ENCODE results near the gene SCFD2. TPM values are rescaled to one million over a fixed set of nuclear protein-coding genes. Genes with fewer than 3 reads are reported as not detected.

Gene SCFD2
- polyA plus RNA-seq, 1 donor from 2014 or later: 5.0 TPM

DNA sequence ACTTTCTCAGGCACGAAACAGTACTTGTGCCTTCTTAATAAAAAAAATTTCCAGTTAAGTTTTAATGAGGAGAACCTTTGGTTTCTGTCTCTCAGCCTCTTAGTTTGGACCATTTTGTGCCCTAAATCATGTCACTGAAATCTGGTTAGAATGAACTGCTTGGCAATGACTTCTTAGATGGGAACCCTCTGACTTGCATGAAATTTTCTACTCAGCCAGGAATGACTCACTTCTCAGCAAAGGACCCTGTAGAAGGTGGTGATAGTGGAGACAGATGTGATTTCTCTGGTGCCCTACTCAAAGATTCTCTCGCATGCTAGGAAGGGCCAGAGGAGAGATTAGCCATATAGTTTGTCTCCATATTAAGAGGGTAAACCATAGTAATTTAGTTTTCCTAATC, 453.3 kb downstream of the SCFD2 start:
- Histone ChIP-seq H3K9me3 (ENCODE audit: low read length) (no peaks in the 10 kb centered on the region), H3K79me2 (replicated peaks; ENCODE audit: insufficient read depth, low read length) (no peaks in the 10 kb centered on the region), H3K27me3 (ENCODE audit: insufficient read depth, low read depth, low read length) (no peaks in the 10 kb centered on the region), H3K9me2 (ENCODE audit: insufficient read depth, low read length) (no peaks in the 10 kb centered on the region), H3K4me2 (ENCODE audit: low read length) (no peak overlapping the region), H3F3A (ENCODE audit: insufficient read depth, low read length, poor library complexity, severe bottlenecking) (no peaks in the 10 kb centered on the region), H2AFZ (ENCODE audit: low read depth, low read length) (no peak overlapping the region), H4K20me1 (ENCODE audit: insufficient read depth) (no peaks in the 10 kb centered on the region), H3K9ac (ENCODE audit: low read length) (no peak overlapping the region), H3K36me3 (ENCODE audit: insufficient read depth, low read length) (no peaks in the 10 kb centered on the region), H3K4me3 (ENCODE audit: low read length) (no peak overlapping the region), H3K27ac (ENCODE audit: low read length) (no peak overlapping the region)
- TF ChIP-seq RAD21 (conservative IDR thresholded peaks at IDR 0.05) (no peak), EP300 (conservative IDR thresholded peaks at IDR 0.05; ENCODE audit: poor library complexity, severe bottlenecking) (no peak), POLR2AphosphoS5 (IDR thresholded peaks at IDR 0.05) (no peak), SMC3 (conservative IDR thresholded peaks at IDR 0.05; ENCODE audit: poor library complexity) (no peak), TAF1 (IDR thresholded peaks at IDR 0.05; ENCODE audit: low read depth) (no peak), MXI1 (conservative IDR thresholded peaks at IDR 0.05; ENCODE audit: poor library complexity, severe bottlenecking) (no peak), EZH2 (IDR thresholded peaks at IDR 0.05; ENCODE audit: borderline replicate concordance, insufficient read depth, low read length, poor library complexity, severe bottlenecking) (no peak)
- TF ChIP-seq, protein P1, sequence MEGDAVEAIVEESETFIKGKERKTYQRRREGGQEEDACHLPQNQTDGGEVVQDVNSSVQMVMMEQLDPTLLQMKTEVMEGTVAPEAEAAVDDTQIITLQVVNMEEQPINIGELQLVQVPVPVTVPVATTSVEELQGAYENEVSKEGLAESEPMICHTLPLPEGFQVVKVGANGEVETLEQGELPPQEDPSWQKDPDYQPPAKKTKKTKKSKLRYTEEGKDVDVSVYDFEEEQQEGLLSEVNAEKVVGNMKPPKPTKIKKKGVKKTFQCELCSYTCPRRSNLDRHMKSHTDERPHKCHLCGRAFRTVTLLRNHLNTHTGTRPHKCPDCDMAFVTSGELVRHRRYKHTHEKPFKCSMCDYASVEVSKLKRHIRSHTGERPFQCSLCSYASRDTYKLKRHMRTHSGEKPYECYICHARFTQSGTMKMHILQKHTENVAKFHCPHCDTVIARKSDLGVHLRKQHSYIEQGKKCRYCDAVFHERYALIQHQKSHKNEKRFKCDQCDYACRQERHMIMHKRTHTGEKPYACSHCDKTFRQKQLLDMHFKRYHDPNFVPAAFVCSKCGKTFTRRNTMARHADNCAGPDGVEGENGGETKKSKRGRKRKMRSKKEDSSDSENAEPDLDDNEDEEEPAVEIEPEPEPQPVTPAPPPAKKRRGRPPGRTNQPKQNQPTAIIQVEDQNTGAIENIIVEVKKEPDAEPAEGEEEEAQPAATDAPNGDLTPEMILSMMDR (IDR thresholded peaks at IDR 0.05; ENCODE audit: poor library complexity, severe bottlenecking): no peak
- TF ChIP-seq, protein P2, sequence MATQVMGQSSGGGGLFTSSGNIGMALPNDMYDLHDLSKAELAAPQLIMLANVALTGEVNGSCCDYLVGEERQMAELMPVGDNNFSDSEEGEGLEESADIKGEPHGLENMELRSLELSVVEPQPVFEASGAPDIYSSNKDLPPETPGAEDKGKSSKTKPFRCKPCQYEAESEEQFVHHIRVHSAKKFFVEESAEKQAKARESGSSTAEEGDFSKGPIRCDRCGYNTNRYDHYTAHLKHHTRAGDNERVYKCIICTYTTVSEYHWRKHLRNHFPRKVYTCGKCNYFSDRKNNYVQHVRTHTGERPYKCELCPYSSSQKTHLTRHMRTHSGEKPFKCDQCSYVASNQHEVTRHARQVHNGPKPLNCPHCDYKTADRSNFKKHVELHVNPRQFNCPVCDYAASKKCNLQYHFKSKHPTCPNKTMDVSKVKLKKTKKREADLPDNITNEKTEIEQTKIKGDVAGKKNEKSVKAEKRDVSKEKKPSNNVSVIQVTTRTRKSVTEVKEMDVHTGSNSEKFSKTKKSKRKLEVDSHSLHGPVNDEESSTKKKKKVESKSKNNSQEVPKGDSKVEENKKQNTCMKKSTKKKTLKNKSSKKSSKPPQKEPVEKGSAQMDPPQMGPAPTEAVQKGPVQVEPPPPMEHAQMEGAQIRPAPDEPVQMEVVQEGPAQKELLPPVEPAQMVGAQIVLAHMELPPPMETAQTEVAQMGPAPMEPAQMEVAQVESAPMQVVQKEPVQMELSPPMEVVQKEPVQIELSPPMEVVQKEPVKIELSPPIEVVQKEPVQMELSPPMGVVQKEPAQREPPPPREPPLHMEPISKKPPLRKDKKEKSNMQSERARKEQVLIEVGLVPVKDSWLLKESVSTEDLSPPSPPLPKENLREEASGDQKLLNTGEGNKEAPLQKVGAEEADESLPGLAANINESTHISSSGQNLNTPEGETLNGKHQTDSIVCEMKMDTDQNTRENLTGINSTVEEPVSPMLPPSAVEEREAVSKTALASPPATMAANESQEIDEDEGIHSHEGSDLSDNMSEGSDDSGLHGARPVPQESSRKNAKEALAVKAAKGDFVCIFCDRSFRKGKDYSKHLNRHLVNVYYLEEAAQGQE (IDR thresholded peaks at IDR 0.05; ENCODE audit: borderline replicate concordance): no peak

DNA sequence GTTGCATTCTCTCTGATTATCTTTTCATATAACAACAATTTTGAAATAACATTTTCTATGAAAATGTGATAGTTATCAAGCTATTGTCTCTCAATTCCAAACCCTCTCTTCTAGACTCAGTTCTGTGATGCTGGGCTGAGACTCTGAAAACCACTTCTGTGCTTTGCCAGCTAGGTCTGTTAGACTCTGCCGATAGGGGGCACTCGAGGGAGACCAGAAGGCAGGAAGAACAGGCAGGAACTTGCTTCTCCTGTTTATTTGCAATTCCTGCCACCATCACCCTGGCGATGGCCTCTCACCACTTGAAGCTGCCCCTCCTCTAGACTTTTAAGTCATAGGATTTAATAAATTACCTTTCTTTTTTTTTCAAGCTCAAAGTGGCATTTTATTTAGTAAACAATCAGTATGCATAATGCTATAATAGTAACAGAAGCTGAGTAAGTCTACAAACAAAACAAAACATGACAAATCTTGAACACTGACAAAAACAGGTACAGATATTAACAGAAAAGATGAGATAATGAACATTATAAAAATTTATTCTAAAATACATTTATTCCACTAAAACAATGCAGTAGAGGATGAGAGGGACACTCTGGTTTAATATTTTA, 454.1 kb downstream of the SCFD2 start:
- no peaks in the 10 kb centered on the region for H4K20me1 ChIP-seq (ENCODE audit: insufficient read depth)
- H2AFZ ChIP-seq (ENCODE audit: low read depth, low read length): no peak overlapping the region
- H3K9ac ChIP-seq (ENCODE audit: low read length): no peak overlapping the region
- TF ChIP-seq, protein P2 (IDR thresholded peaks at IDR 0.05; ENCODE audit: borderline replicate concordance): no peak
- TF ChIP-seq TAF1 (IDR thresholded peaks at IDR 0.05; ENCODE audit: low read depth): no peak
- no peak for TF ChIP-seq EZH2 (IDR thresholded peaks at IDR 0.05; ENCODE audit: borderline replicate concordance, insufficient read depth, low read length, poor library complexity, severe bottlenecking)
- no peak for TF ChIP-seq POLR2AphosphoS5 (IDR thresholded peaks at IDR 0.05)
- TF ChIP-seq, protein P1 (IDR thresholded peaks at IDR 0.05; ENCODE audit: poor library complexity, severe bottlenecking): no peak
- no peak for TF ChIP-seq EP300 (conservative IDR thresholded peaks at IDR 0.05; ENCODE audit: poor library complexity, severe bottlenecking)
- no peak for TF ChIP-seq SMC3 (conservative IDR thresholded peaks at IDR 0.05; ENCODE audit: poor library complexity)
- TF ChIP-seq RAD21 (conservative IDR thresholded peaks at IDR 0.05): no peak
- no peak for TF ChIP-seq MXI1 (conservative IDR thresholded peaks at IDR 0.05; ENCODE audit: poor library complexity, severe bottlenecking)
- no peaks in the 10 kb centered on the region for H3K27me3 ChIP-seq (ENCODE audit: insufficient read depth, low read depth, low read length)
- H3K36me3 ChIP-seq (ENCODE audit: insufficient read depth, low read length): no peaks in the 10 kb centered on the region
- H3K27ac ChIP-seq (ENCODE audit: low read length): no peak overlapping the region
- no peaks in the 10 kb centered on the region for H3K9me2 ChIP-seq (ENCODE audit: insufficient read depth, low read length)
- no peaks in the 10 kb centered on the region for H3K9me3 ChIP-seq (ENCODE audit: low read length)
- H3K4me2 ChIP-seq (ENCODE audit: low read length): no peak overlapping the region
- no peaks in the 10 kb centered on the region for H3K79me2 ChIP-seq (replicated peaks; ENCODE audit: insufficient read depth, low read length)
- no peak overlapping the region for H3K4me3 ChIP-seq (ENCODE audit: low read length)
- H3F3A ChIP-seq (ENCODE audit: insufficient read depth, low read length, poor library complexity, severe bottlenecking): no peaks in the 10 kb centered on the region
